Right lobe of liver (tissue), 6 donors: ENCODE data around the gene RFX3. TPM values are rescaled to one million over a fixed set of nuclear protein-coding genes. Genes with fewer than 3 reads are reported as not detected.
A peak's percentile ranks its signal among the peaks of the same experiment; 100 is the strongest.

Experiments
- ATAC-seq, 4 donors: fragments of 200-7000 bp; cut with Tn5 transposase; one replicate each; pipeline ENCODE4 v1.9.1; 2020; ENCODE audit warnings: mild to moderate bottlenecking in 4 of 4, moderate library complexity in 4 of 4
- DNase-seq, 3 donors: peaks; one replicate each; pipeline ENCODE4 v3.0.0-alpha.2; 2020
- H3K27ac ChIP-seq, 3 donors: fragments of 200-600 bp; one replicate each; pipeline ENCODE4 v1.8.0; 2022
- H3K27me3 ChIP-seq, 2 donors: fragments of 200-600 bp; one replicate each; pipeline ENCODE4 v1.8.0; 2022
- H3K36me3 ChIP-seq, 4 donors: fragments of 200-600 bp; sonication (generic) in 1 of 4; one replicate each; pipeline versions ENCODE4 v1.5.1 to v1.8.0; 2017 to 2022; ENCODE audit warnings: control low read depth in 1 of 4
- H3K4me1 ChIP-seq, 4 donors: fragments of 200-600 bp; sonication (generic) in 1 of 4; one replicate each; pipeline versions ENCODE4 v1.5.1 to v1.8.0; 2017 to 2022; ENCODE audit warnings: control low read depth in 1 of 4
- H3K4me3 ChIP-seq, 3 donors: fragments of 200-600 bp; one replicate each; pipeline ENCODE4 v1.8.0; 2022
- H3K9me3 ChIP-seq, 4 donors: fragments of 200-600 bp; sonication (generic) in 1 of 4; one replicate each; pipeline versions ENCODE4 v1.5.1 to v1.8.0; 2017 to 2022; ENCODE audit warnings: control low read depth in 1 of 4
- CTCF ChIP-seq, 4 donors: fragments of 200-600 bp in 3 of 4; fragments of 450-650 bp in 1 of 4; IDR thresholded peaks; one replicate each; pipeline versions ENCODE4 v1.5.1 to v1.8.0; 2016 to 2022; ENCODE audit warnings: antibody characterized with exemption in 4 of 4, mild to moderate bottlenecking in 2 of 4
- POLR2A ChIP-seq: fragments of 450-650 bp; IDR thresholded peaks from one replicate; pipeline ENCODE4 v1.6.1; 2017; ENCODE audit warnings: antibody characterized with exemption, mild to moderate bottlenecking
- WGBS: methylation state at CpG from one replicate; pipeline ENCODE4 v1.1.6; 2018; ENCODE audit warnings: low coverage, low lambda C conversion rate; ENCODE audit not compliant: insufficient coverage; ENCODE audit errors: missing lambda C conversion rate; 5-methylcytosine and 5-hydroxymethylcytosine counted together
- intact Hi-C, 2 donors: fragments of 100-400 bp; cut with DNase I; formaldehyde crosslinking; loops; one replicate each; pipeline versions ENCODE4 v1.11.2 to v1.14.1; 2022
- total RNA-seq, 6 experiments: library from RNA; depleted of rRNA in 2 of 6; stranded (reverse); fragments of >200 nt in 2 of 6; fragmentation: NEBNext Ultra II Directional in 3 of 6; extraction: Animal tissue kit (Norgen Biotek cat#: 25700) in 3 of 6; gene quantifications; one replicate each; pipeline versions ENCODE4 v1.1.0 to v1.2.4, GENCODE V29; 2016 to 2023
- donor health status: DM: no; HTN: yes; CAD: no.
- donor health status: DM: no; HTN: no; CAD: no.
- donor health status: DM: no; HTN: no; CAD: no.
- donor health status: DM: no; HTN: yes; CAD: no.
- donor health status: DM: no; HTN: yes; CAD: no.

The RFX3 gene
- total RNA-seq, 6 experiments from 2014 or later: 1.4 to 2.5 (median 1.8) TPM

GRCh38 chr9:3508521-3509291 lies 17.1 kb downstream of the RFX3 start:
- no peak overlapping the region for H3K27ac ChIP-seq

GRCh38 chr9:3508078-3508431 lies 17.7 kb downstream of the RFX3 start:
- no peak for DNase-seq
- TF ChIP-seq CTCF (IDR thresholded peaks at IDR 0.05) (no peak), POLR2A (no peak)
- Histone ChIP-seq H3K4me1 (no peaks in the 10 kb centered on the region), H3K36me3 (no peaks in the 10 kb centered on the region), H3K27ac (no peak overlapping the region), H3K27me3 (no peaks in the 10 kb centered on the region), H3K9me3 (no peaks in the 10 kb centered on the region), H3K4me3 (no peak overlapping the region)
- 77% methylated on average over 2 of the region's 2 CpGs for WGBS
- ATAC-seq: no peak
- intact Hi-C loops: no loop called here

More at GRCh38 chr9:3508521-3509291, 17.1 kb downstream of the RFX3 start:
- Histone ChIP-seq H3K36me3 (no peaks in the 10 kb centered on the region), H3K4me3 (no peak overlapping the region), H3K27me3 (no peaks in the 10 kb centered on the region), H3K4me1 (no peaks in the 10 kb centered on the region), H3K9me3 (no peaks in the 10 kb centered on the region)
- TF ChIP-seq POLR2A (no peak), CTCF (IDR thresholded peaks at IDR 0.05) (no peak)
- no peak for ATAC-seq
- intact Hi-C loops: no loop called here
- WGBS: 57% methylated on average over 6 of the region's 6 CpGs
- no peak for DNase-seq

- ATAC-seq: peak in 3 of 4 donors; percentile 39 to 53 (median 42)
- no peak for TF ChIP-seq CTCF (IDR thresholded peaks at IDR 0.05)
- no peak for TF ChIP-seq POLR2A
- H3K4me1 ChIP-seq: no peaks in the 10 kb centered on the region
- no peaks in the 10 kb centered on the region for H3K9me3 ChIP-seq
- WGBS: 71% methylated on average over 6 of the region's 6 CpGs
- no peaks in the 10 kb centered on the region for H3K36me3 ChIP-seq
- intact Hi-C loops: no loop called here
- no peak for DNase-seq
- no peak overlapping the region for H3K4me3 ChIP-seq
- H3K27ac ChIP-seq: no peak overlapping the region
- no peaks in the 10 kb centered on the region for H3K27me3 ChIP-seq
Measured at GRCh38 chr9:3507395-3508077, 18.3 kb downstream of the RFX3 start.

GRCh38 chr9:3506164-3506563 lies 19.6 kb downstream of the RFX3 start:
- Histone ChIP-seq H3K4me3 (no peak overlapping the region), H3K36me3 (no peaks in the 10 kb centered on the region), H3K27ac (no peak overlapping the region), H3K4me1 (no peaks in the 10 kb centered on the region), H3K9me3 (no peaks in the 10 kb centered on the region), H3K27me3 (no peaks in the 10 kb centered on the region)
- DNase-seq (no peak), ATAC-seq (no peak)
- 100% methylated on average over 2 of the region's 2 CpGs for WGBS
- intact Hi-C loops: no loop called here
- no peak for TF ChIP-seq POLR2A
